Common myeloid progenitor, CD34-positive (primary cell): Measurements from ENCODE around the gene FUT9.

Experiments
- CTCF ChIA-PET: fragments of 350-600 bp; sonication (Branson Sonifier 250); formaldehyde crosslinking; loops from one replicate; lab custom pipeline; 2021; ENCODE audit warnings: antibody characterized with exemption; lab: Charles Lee
- POLR2A ChIA-PET: fragments of 350-600 bp; sonication (Branson Sonifier 250); formaldehyde crosslinking; loops from one replicate; lab custom pipeline; 2021; ENCODE audit warnings: antibody characterized with exemption; lab: Charles Lee
- DNase-seq, 3 donors: peaks; one replicate each; pipeline versions ENCODE4 v3.0.0 to v3.0.0-alpha.2; 2013
- H3K27ac ChIP-seq, 2 experiments: 1 replicate in 1 of 2; 2 replicates in 1 of 2; pipeline ENCODE4 v1.7.0; 2013; ENCODE audit warnings: inconsistent platforms in 2 of 2, low read length in 2 of 2, mild to moderate bottlenecking in 2 of 2, low read depth in 1 of 2, moderate library complexity in 1 of 2; ENCODE audit not compliant: severe bottlenecking in 2 of 2, insufficient read depth in 1 of 2, poor library complexity in 1 of 2
- H3K27me3 ChIP-seq, 5 experiments: replicated peaks in 2 of 5; 1 replicate in 3 of 5; 2 replicates in 2 of 5; pipeline versions ENCODE4 v1.6.1 to v1.7.0; 2013; ENCODE audit warnings: low read length in 4 of 5, mild to moderate bottlenecking in 2 of 5, moderate library complexity in 2 of 5, inconsistent platforms in 1 of 5; ENCODE audit not compliant: insufficient read depth in 5 of 5, control insufficient read depth in 4 of 5
- H3K36me3 ChIP-seq, 4 experiments: 1 replicate in 2 of 4; 2 replicates in 2 of 4; pipeline versions ENCODE4 v1.6.1 to v1.7.0; 2013; ENCODE audit warnings: low read length in 3 of 4, control low read depth in 1 of 4, mild to moderate bottlenecking in 1 of 4; ENCODE audit not compliant: control insufficient read depth in 4 of 4, insufficient read depth in 4 of 4
- H3K4me1 ChIP-seq, 4 experiments: 1 replicate in 3 of 4; 2 replicates in 1 of 4; pipeline versions ENCODE4 v1.6.1 to v1.7.1; 2013; ENCODE audit warnings: low read length in 3 of 4, mild to moderate bottlenecking in 3 of 4, control low read depth in 1 of 4, inconsistent platforms in 1 of 4, moderate library complexity in 1 of 4; ENCODE audit not compliant: control insufficient read depth in 4 of 4, insufficient read depth in 4 of 4; ENCODE audit errors: control extremely low read depth in 1 of 4
- H3K4me3 ChIP-seq, 7 experiments: 1 replicate in 4 of 7; 2 replicates in 3 of 7; pipeline versions ENCODE4 v1.5.1 to v1.7.0; 2013; ENCODE audit warnings: mild to moderate bottlenecking in 7 of 7, low read length in 6 of 7, moderate library complexity in 6 of 7, inconsistent platforms in 2 of 7, low read depth in 2 of 7, control low read depth in 1 of 7; ENCODE audit not compliant: insufficient read depth in 4 of 7, control insufficient read depth in 1 of 7; ENCODE audit errors: extremely low read depth in 1 of 7
- H3K9me3 ChIP-seq, 5 experiments: 1 replicate in 4 of 5; 2 replicates in 1 of 5; pipeline versions ENCODE4 v1.6.1 to v1.7.1; 2013; ENCODE audit warnings: low read length in 4 of 5, mild to moderate bottlenecking in 2 of 5, inconsistent platforms in 1 of 5, low read depth in 1 of 5, moderate library complexity in 1 of 5; ENCODE audit not compliant: control insufficient read depth in 4 of 5, insufficient read depth in 2 of 5; ENCODE audit errors: control extremely low read depth in 1 of 5
- WGBS: methylation state at CpG from one replicate; pipeline ENCODE4 v1.1.5; 2013; ENCODE audit not compliant: insufficient coverage; 5-methylcytosine and 5-hydroxymethylcytosine counted together

FUT9 gene

DNA sequence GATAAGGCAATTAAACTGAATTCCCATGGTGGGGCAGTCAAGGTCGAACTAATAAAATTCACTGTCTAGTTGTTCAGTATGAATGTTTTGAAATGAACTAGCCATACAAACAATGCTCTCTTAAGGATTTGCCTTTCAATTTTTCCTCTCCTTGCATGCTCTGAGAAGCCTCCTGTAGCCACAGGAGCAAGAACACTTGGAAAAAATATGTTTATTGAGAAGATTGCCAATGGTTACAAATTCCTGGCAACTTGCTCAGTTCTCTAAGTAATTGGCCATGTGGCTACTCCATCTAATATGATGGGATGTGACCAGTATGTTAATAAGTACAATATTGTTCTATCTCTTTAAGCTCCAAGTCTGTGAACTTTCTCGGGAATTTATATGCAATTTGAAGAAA, 49.4 kb downstream of the FUT9 start:
- POLR2A ChIA-PET, result no interaction called here
- no peaks in the 10 kb centered on the region for H3K9me3 ChIP-seq
- H3K36me3 ChIP-seq, result no peaks in the 10 kb centered on the region
- no CpG with 5 or more reads among the region's 2 CpGs for WGBS
- H3K4me1 ChIP-seq, result no peaks in the 10 kb centered on the region
- CTCF ChIA-PET, result interaction anchor here (0.7 kb wide), 1 partner anchor 10 kb away, joined by 3 read pairs; no protein-coding TSS in a partner anchor
- H3K4me3 ChIP-seq, result no peak overlapping the region
- H3K27ac ChIP-seq, result no peak overlapping the region
- H3K27me3 ChIP-seq, result no peaks in the 10 kb centered on the region
- no peak for DNase-seq

DNA sequence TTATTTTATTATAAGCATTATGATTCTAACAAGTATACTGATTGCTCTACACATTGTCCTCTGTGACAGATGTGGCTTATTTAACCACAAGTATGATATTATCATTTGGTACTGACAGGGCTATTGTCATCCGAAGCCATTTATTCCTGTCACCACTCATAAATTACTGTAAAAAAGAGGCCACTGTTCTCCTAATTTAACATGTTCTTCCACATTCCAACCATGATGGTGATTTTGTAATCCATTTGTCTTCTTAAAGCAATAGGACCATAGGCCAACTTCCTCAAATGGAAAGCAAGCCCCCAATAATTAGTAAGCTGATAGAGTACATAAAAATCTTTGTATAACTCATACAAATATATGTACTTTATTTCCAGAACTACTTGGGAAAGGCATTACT, 50.6 kb downstream of the FUT9 start:
- ChIA-PET CTCF (no interaction called here), POLR2A (no interaction called here)
- WGBS, result no CpG with 5 or more reads among the region's 1 CpG
- no peaks in the 10 kb centered on the region for H3K36me3 ChIP-seq
- no peak overlapping the region for H3K4me3 ChIP-seq
- H3K27ac ChIP-seq, result no peak overlapping the region
- DNase-seq, result no peak
- H3K27me3 ChIP-seq, result no peaks in the 10 kb centered on the region
- H3K4me1 ChIP-seq, result no peaks in the 10 kb centered on the region
- no peaks in the 10 kb centered on the region for H3K9me3 ChIP-seq

DNA sequence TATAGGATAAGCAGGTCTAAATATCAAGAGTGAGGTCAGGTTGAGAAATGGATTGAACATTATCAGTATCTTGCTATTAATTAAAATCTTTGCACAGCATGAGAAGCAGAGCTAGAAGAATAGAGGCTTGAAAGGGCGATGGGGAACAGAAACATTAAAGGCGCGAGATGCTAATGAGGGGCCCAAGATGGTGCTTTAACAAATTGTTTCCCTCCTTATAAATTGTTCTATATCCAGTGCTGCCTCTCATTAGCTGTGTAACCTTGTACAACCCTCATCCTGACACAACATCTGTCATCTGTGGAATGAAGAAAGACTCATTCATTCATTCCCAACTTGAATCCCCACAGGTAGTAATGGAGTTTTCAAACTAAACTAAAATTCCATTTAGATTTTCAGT, 57.8 kb downstream of the FUT9 start:
- H3K4me1 ChIP-seq, result no peaks in the 10 kb centered on the region
- H3K9me3 ChIP-seq, result no peaks in the 10 kb centered on the region
- no peak overlapping the region for H3K4me3 ChIP-seq
- CTCF ChIA-PET, result no interaction called here
- no peak for DNase-seq
- no peak overlapping the region for H3K27ac ChIP-seq
- no peaks in the 10 kb centered on the region for H3K27me3 ChIP-seq
- H3K36me3 ChIP-seq, result no peaks in the 10 kb centered on the region
- 100% methylated on average over 2 of the region's 3 CpGs for WGBS
- POLR2A ChIA-PET, result no interaction called here

DNA sequence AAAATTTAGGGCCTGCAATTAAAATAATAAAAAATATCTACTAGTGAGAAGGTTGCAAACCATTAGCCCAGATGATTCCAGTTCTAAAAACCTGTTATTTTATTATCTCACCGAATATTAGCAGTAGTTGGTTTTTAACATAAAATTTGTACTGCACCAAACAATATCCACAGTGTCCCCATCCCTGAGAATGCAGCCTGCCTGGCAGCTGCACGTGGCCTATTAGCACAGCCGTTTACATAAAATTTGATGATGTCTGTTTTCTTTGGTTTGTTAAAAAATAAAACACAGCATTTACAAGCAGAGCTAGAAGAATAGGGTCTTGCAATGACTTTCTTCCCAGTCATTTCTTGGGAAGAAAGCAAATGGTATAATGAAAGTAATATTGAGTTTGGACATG, 58.2 kb downstream of the FUT9 start:
- Histone ChIP-seq H3K9me3 (no peaks in the 10 kb centered on the region), H3K27me3 (no peaks in the 10 kb centered on the region), H3K27ac (no peak overlapping the region), H3K4me1 (no peaks in the 10 kb centered on the region), H3K4me3 (no peak overlapping the region), H3K36me3 (no peaks in the 10 kb centered on the region)
- POLR2A ChIA-PET, result no interaction called here
- whole genome bisulfite sequencing, result no CpG with 5 or more reads among the region's 3 CpGs
- no peak for DNase-seq
- CTCF ChIA-PET, result no interaction called here

DNA sequence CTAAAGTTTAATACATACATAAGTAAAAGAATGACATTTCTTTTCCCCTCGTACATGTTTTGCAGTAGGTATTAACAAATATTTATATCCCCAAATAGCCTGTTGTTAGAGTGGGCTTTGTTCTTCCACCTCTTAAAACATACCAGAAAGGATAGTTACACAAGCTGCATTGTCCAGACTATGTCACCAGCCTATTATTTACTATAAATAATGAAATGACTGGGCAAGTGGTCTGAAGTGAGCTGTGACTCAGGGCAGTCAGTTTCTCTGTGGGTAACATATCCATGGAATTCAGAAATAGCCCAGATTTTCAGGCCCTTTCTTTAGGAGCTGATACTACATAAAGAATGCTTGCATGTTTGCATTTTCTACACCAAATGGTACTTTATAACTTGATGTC, 60.1 kb downstream of the FUT9 start:
- Histone ChIP-seq H3K36me3 (no peaks in the 10 kb centered on the region), H3K4me1 (no peaks in the 10 kb centered on the region), H3K4me3 (no peak overlapping the region), H3K27ac (no peak overlapping the region), H3K27me3 (no peaks in the 10 kb centered on the region), H3K9me3 (no peaks in the 10 kb centered on the region)
- no peak for DNase-seq
- ChIA-PET CTCF (interaction anchor here (1.2 kb wide), 1 partner anchor 11 kb away, joined by 3 read pairs; no protein-coding TSS in a partner anchor), POLR2A (no interaction called here)
- WGBS, result no CpG with 5 or more reads among the region's 1 CpG

DNA sequence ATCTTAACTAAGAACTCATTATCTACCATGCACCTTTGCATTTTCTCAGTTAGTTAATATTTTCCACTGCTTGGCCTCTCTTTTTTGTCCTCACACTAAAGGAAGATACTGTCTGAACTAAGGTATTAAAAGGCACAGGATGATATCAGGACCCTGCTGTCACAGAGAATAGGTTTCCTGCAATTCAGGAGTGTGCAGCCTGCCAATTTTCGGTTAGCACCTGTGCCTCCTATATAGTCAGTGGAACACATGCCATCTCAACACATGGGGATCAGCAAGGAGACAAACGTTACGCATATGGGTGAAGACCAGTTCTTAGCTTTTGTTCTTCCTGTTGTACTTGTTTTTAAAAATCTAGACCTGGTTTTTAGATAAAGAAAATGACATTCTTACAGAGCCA, 71.0 kb downstream of the FUT9 start:
- Histone ChIP-seq H3K4me1 (no peaks in the 10 kb centered on the region), H3K36me3 (no peaks in the 10 kb centered on the region), H3K27ac (no peak overlapping the region), H3K9me3 (no peaks in the 10 kb centered on the region), H3K4me3 (no peak overlapping the region), H3K27me3 (no peaks in the 10 kb centered on the region)
- 100% methylated on average over 1 of the region's 3 CpGs for WGBS
- POLR2A ChIA-PET, result no interaction called here
- DNase-seq, result no peak
- CTCF ChIA-PET, result no interaction called here

DNA sequence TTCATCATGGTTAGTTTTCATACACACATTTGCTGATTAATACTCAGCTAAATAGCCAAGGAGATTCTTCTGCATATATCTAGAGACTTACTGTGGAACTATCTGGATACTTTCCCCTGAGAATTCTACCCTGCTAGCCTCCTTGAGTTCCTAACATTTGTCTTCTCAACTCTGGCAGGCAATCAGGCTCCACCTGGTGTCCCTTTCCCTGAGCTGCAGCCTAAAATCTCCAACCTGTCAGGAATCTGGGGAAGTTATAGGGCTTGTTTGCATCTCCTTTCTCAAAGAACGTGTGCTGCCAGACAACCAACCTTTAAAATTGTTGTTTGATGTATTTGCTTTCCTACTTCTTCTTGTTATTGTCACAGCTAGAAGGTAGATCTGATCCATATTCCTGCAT, 73.4 kb downstream of the FUT9 start:
- ChIA-PET CTCF (no interaction called here), POLR2A (no interaction called here)
- H3K36me3 ChIP-seq, result no peaks in the 10 kb centered on the region
- no peaks in the 10 kb centered on the region for H3K9me3 ChIP-seq
- no peak for DNase-seq
- no CpG with 5 or more reads among the region's 1 CpG for WGBS
- H3K27ac ChIP-seq, result no peak overlapping the region
- no peaks in the 10 kb centered on the region for H3K4me1 ChIP-seq
- no peaks in the 10 kb centered on the region for H3K27me3 ChIP-seq
- H3K4me3 ChIP-seq, result no peak overlapping the region
